ENCODE data around the gene LAMP1. TPM values are rescaled to one million over a fixed set of nuclear protein-coding genes. Genes with fewer than 3 reads are reported as not detected.
A peak's percentile ranks its signal among the peaks of the same experiment; 100 is the strongest.
"Not testable (repeated sequence)": the region's sequence is repeated elsewhere in the genome, so short reads cannot be mapped to it uniquely, and the experiment has no call there.

Gene LAMP1
- total RNA-seq (2014; rRNA removed; shearing (Covaris generic)) = 199 and 207 TPM in 2 replicates

GRCh38 chr13:113296823-113297369 lies at the start of gene LAMP1:
TSS of gene LAMP1 (plus strand) at chr13:113297239. CDS start at chr13:113297435, 196 bp downstream.
- DNase-seq (ENCODE audit: low spot score) = peak; percentile 91

GRCh38 chr13:113252516-113253095 lies 44.4 kb upstream of the LAMP1 start:
- in situ Hi-C loops (cut with HindIII; ENCODE audit: low sequenced_read_pairs) = no loop called here
- no peak for DNase-seq (ENCODE audit: low spot score)

More at GRCh38 chr13:113296823-113297369, at the start of gene LAMP1:
- in situ Hi-C loops (cut with HindIII; ENCODE audit: low sequenced_read_pairs) = no loop called here

GRCh38 chr13:113257908-113258307 lies 39.1 kb upstream of the LAMP1 start:
- in situ Hi-C loops (cut with HindIII; ENCODE audit: low sequenced_read_pairs); DNase-seq (ENCODE audit: low spot score): not testable (repeated sequence)

- DNase-seq (ENCODE audit: low spot score) = no peak
- in situ Hi-C loops (cut with HindIII; ENCODE audit: low sequenced_read_pairs) = no loop called here
Measured at GRCh38 chr13:113258321-113259054, 38.6 kb upstream of the LAMP1 start.

- DNase-seq (ENCODE audit: low spot score) = no peak
- in situ Hi-C loops (cut with HindIII; ENCODE audit: low sequenced_read_pairs) = no loop called here
Measured at GRCh38 chr13:113260996-113261395, 36.0 kb upstream of the LAMP1 start.

GRCh38 chr13:113263016-113263415 lies 34.0 kb upstream of the LAMP1 start:
- DNase-seq (ENCODE audit: low spot score); in situ Hi-C loops (cut with HindIII; ENCODE audit: low sequenced_read_pairs): not testable (repeated sequence)

- DNase-seq (ENCODE audit: low spot score) = no peak
- in situ Hi-C loops (cut with HindIII; ENCODE audit: low sequenced_read_pairs) = no loop called here
Measured at GRCh38 chr13:113267642-113268405, 29.2 kb upstream of the LAMP1 start.

- in situ Hi-C loops (cut with HindIII; ENCODE audit: low sequenced_read_pairs) = no loop called here
- DNase-seq (ENCODE audit: low spot score) = no peak
Measured at GRCh38 chr13:113272031-113272430, 25.0 kb upstream of the LAMP1 start.

GRCh38 chr13:113272701-113273181 lies 24.3 kb upstream of the LAMP1 start:
- in situ Hi-C loops (cut with HindIII; ENCODE audit: low sequenced_read_pairs) = no loop called here
- no peak for DNase-seq (ENCODE audit: low spot score)

GRCh38 chr13:113273321-113273720 lies 23.7 kb upstream of the LAMP1 start:
- in situ Hi-C loops (cut with HindIII; ENCODE audit: low sequenced_read_pairs) = no loop called here
- no peak for DNase-seq (ENCODE audit: low spot score)

GRCh38 chr13:113273851-113274590 lies 23.0 kb upstream of the LAMP1 start:
- in situ Hi-C loops (cut with HindIII; ENCODE audit: low sequenced_read_pairs) = no loop called here

GRCh38 chr13:113274721-113275120 lies 22.3 kb upstream of the LAMP1 start:
- in situ Hi-C loops (cut with HindIII; ENCODE audit: low sequenced_read_pairs) = no loop called here
- DNase-seq (ENCODE audit: low spot score) = no peak

More at GRCh38 chr13:113273851-113274590, 23.0 kb upstream of the LAMP1 start:
- DNase-seq (ENCODE audit: low spot score) = peak; percentile 54

- DNase-seq (ENCODE audit: low spot score) = peak; percentile 36
- in situ Hi-C loops (cut with HindIII; ENCODE audit: low sequenced_read_pairs) = no loop called here
Measured at GRCh38 chr13:113275387-113275786, 21.7 kb upstream of the LAMP1 start.

GRCh38 chr13:113280126-113280525 lies 16.9 kb upstream of the LAMP1 start:
- in situ Hi-C loops (cut with HindIII; ENCODE audit: low sequenced_read_pairs) = no loop called here
- DNase-seq (ENCODE audit: low spot score) = no peak

GRCh38 chr13:113283904-113284303 lies 13.1 kb upstream of the LAMP1 start:
- in situ Hi-C loops (cut with HindIII; ENCODE audit: low sequenced_read_pairs) = no loop called here

GRCh38 chr13:113288880-113289279 lies 8.2 kb upstream of the LAMP1 start:
- no peak for DNase-seq (ENCODE audit: low spot score)
- in situ Hi-C loops (cut with HindIII; ENCODE audit: low sequenced_read_pairs) = no loop called here

More at GRCh38 chr13:113283904-113284303, 13.1 kb upstream of the LAMP1 start:
- DNase-seq (ENCODE audit: low spot score) = no peak

- in situ Hi-C loops (cut with HindIII; ENCODE audit: low sequenced_read_pairs) = no loop called here
- no peak for DNase-seq (ENCODE audit: low spot score)
Measured at GRCh38 chr13:113291129-113291528, 5.9 kb upstream of the LAMP1 start.

GRCh38 chr13:113292021-113292862 lies 4.8 kb upstream of the LAMP1 start:
- in situ Hi-C loops (cut with HindIII; ENCODE audit: low sequenced_read_pairs) = no loop called here
- DNase-seq (ENCODE audit: low spot score) = peak; percentile 34
